SKM-1 treated with dmso at 0.1 percent for 144 hours (cell line): ENCODE measurements around the gene CLK4.
A peak's percentile ranks its signal among the peaks of the same experiment; 100 is the strongest.

Experiments used
- DNase-seq: peaks from one replicate; lab custom pipeline; 2025; ENCODE audit not compliant: unreplicated experiment; lab: John Stamatoyannopoulos, UW

CLK4 gene

GRCh38 chr5:178637356-178638074 is 10.7 kb upstream of the CLK4 start:
- no peak for DNase-seq

- DNase-seq, result peak; percentile 30
Measured at GRCh38 chr5:178632285-178632684, 5.4 kb upstream of the CLK4 start.

DNA sequence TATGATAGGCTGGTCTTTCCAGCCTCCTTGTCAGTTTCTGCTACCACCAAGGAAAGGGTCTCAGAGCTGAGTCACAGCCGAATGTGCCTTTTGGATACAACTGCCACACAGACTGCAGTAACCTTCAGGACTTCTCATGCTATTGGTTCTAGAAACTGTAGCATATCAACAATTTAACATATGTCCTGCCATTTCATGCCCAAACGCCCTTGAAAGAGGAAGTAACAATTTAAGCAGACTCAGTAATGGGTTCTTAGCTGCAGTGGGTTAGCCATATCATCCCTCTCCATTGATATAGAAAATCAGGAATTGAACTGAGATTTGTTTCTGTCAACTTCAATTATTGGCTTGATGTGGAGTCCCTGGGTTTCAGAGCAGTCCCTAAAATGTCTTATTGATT is 4.1 kb upstream of the CLK4 start:
- peak; percentile 16 for DNase-seq

- DNase-seq, result no peak
Measured at GRCh38 chr5:178630475-178630930, 3.7 kb upstream of the CLK4 start.

- no peak for DNase-seq
Measured at GRCh38 chr5:178627259-178627598, 379 bp upstream of the CLK4 start.

DNA sequence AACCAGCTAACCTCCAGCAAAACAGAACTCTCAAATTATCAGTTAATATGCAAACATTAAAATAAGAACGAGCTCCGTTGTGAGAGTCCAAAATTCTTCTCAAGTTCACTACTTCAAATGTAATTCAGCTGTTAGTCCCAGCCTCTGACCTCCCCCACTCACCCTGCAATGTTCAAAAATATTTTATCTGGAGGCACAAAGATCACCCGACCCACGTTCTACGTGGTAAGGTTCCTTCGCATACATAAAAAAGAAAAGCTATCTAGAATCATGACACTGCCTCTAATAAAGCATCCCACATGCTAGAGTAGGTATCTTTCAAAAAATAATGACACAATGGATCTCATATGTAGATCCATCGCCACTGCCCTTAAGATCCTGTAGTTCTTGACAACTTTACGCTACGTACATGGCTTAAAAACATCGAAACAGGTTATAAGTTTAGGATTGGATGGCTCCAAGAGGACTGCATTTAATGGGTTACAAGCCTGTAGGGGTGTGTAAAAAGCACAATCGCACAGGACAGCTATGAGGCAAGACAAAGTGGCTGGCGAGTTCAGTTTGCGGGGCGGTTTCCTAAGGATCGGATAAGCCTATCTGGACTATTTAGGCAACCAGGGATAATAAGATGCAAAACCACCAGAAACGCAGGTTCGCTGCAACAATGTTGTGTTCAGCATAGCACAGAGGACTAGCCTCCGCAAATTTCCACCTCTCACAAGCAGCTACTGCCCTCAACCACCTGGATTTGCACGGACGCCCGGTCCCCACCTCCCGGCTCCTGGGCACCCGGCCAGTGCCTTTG is 969 bp downstream of the CLK4 start:
- DNase-seq, result no peak

- no peak for DNase-seq
Measured at GRCh38 chr5:178624631-178625546, 2.0 kb downstream of the CLK4 start.

DNA sequence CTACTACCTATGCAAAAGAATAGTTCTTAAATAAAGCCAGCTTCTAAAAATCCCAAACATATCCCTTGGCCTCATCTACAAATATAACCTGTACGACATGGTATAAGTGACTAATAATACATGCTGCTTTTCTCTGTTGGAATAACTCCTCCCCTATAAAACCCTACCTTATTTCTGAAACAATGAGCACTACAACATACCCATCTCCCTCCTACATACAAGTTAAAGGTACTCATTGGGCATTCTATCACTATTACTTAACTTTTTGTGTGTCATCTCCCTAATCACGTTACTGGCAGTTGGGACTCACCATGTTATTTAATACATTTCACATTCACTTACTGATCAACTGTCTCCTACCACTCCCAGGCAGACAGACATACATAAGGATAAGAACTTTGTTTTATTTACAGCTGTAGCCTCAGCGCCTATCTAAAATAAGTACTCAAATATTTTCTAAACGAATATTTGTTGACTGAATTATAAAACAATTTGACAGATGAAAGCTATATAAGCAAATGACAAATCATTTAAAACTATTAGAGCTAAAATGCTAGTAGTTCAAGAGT is 4.1 kb downstream of the CLK4 start:
- DNase-seq, result no peak

GRCh38 chr5:178619390-178619789 is 7.5 kb downstream of the CLK4 start:
- DNase-seq, result no peak

DNA sequence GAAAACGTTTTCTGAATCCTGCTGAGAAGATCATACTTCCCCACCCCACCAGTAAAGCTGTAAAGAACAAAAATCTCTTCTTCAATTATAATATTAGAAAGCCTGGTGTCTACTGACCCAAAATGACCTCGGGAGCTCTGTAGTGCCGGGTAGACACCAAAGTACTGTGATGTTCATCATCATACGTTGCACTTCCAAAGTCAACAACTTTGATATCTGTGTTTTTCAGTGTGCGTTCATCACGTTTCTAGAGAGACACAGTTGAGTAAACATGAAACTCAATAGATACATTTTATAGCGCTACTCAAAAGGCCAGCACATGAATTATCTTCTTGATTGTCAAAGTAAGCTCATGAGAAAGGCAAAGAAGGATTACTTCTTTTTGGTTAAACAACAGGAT is 14.6 kb downstream of the CLK4 start:
- no peak for DNase-seq

- DNase-seq, result no peak
Measured at GRCh38 chr5:178606269-178606668, 20.6 kb downstream of the CLK4 start.

DNA sequence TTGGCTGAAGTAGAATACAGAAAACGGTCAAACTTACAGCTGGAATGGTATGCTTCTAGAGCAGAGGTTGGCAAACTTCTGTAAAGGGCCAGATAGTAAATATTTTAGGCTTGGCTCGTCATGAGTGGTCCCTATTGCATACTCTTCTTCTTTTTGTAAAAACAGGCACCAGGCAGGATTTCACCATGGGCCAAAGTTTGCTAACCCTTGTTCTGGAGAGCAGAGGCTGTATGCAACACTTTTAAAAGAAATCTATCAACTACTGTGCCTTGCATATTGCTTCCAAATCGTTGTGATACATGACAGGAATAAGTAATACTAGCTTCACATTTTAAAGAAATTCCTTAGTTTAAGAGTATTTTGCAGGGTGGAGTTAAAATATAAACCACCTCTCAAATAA is 21.1 kb downstream of the CLK4 start:
- no peak for DNase-seq

DNA sequence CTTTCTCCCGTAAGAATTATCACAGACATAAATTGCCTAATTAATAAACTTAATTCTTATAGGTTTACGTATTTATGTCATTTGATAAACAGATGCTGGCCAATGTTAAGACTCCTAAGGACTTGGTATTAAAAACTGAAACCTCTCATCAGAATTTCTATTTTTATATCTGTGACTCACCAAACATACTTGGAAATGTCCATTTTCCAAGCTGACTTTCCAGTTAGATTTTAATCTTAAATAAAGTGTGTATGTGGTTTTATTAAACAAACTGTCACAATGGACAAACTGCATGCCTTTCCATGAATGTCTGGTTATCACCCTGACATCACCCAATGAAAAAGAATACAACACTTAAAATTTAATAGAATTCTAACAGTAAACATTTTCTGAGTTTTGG is 24.1 kb downstream of the CLK4 start:
- no peak for DNase-seq

DNA sequence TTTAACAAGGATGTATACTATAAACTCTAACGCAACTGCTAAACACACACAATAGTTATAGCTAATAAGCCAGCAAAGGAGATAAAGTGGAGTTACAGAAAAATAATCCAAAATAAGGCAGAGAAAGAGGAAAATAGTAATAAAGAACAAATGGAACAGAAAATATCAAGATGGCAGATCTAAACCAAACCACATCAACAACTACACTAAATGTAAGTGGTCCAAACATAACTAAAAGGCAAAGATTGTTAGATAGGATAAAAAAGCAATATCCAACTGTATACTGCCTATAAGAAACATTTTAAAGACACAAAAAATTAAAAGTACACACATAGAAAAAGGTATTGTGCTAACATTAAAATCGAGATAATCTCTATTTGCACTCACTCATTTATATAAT is 31.1 kb downstream of the CLK4 start:
- no peak for DNase-seq

DNA sequence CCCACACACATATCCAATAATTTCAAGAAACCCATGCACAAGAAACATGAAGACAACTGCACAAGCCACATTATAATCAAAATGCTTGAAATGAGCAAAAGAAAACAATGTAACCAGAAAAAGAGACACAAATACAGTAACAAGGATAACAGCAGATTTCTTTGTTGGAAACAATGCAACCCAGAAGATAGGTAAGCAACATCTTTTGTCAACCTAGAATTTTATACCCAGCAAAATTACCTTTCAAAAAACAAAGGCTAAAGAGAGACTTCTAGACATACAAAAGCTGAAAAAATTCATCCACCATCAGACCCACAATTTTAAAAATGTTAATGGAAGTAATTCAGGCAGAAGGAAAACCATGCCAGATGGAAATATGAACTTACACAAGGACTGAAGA is 31.7 kb downstream of the CLK4 start:
- no peak for DNase-seq

- no peak for DNase-seq
Measured at GRCh38 chr5:178590924-178591423, 35.9 kb downstream of the CLK4 start.

DNA sequence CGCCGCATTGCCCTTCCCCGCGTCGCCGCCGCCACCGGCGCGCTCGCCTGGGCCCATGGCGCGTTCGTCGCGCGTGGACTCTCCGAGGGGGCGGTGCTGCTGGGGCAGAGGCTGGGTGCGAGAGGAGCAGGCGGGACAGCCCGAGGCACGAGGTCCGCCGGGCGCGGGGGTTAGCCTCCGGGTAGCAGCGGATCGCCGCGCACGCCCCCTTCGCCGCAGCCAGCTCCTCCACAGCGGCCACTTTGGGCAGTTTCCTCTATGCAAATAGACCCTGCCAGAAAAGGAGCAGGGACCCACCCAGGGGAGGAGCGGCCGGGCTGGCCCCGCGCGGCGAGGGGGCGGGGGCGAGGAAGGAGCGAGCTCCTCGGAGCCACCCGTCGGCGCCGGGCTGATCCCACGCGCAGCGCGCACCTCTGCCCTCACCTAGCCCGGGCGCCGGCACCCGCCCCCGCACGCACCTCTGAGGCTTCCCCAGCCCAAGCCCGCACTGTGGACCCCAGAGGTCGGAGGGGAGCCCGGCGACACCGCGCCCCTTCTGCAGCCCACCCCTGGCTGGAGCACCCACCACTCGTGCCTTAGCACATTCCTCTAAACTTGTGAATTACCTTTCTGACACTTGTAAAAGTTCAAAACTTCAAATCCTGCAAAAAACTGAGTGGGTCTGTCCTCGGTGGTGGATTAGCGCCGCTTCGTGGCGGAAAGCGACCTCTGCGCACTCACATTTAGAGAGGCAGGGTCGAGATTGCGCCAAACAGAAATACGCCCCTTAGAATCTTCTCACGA is 36.5 kb downstream of the CLK4 start, which contains the start of gene COL23A1:
Gene COL23A1 (minus strand): TSS at position 253 of the 783 bp plus-strand sequence.
- DNase-seq, result peak; percentile 58

- DNase-seq, result peak; percentile 24
Measured at GRCh38 chr5:178589180-178590140, 37.4 kb downstream of the CLK4 start.

DNA sequence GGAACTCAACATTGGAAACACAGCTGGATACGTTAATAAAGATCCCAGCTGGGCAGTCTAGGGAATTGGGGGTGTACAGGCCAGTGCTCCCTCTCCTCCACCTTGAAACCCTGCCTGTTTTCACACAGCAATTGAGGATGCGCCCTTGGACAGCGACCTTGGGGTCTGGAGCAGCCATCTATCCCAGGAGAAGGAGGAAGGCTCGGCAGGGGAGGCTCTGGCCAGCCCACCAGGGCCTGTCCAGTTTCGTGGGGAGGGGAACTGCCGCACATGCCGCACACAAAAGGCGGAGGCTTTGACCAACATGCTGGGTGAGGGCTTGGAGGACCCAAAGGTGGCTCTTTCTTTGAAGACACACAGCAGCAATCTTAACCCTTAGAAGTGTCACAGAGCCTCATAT is 38.1 kb downstream of the CLK4 start:
- DNase-seq, result no peak
